Dermis blood vessel endothelial cell (primary cell): ENCODE results near the gene RGS1. TPM values are rescaled to one million over a fixed set of nuclear protein-coding genes. Genes with fewer than 3 reads are reported as not detected.

Experiments
- DNase-seq: peaks from one replicate; pipeline ENCODE4 v3.0.0; 2010
- total RNA-seq: library from RNA; depleted of rRNA; stranded (reverse); fragments of >200 nt; gene quantifications from 2 replicates; pipeline ENCODE4 v1.2.3, GENCODE V29; 2014

The RGS1 gene
- total RNA-seq, 1 donor from 2014 or later, result not detected

- DNase-seq, result no peak
These were observed 9.3 kb downstream of the RGS1 start for GRCh38 chr1:192584866-192585265.

GRCh38 chr1:192587386-192588266 is 12.1 kb downstream of the RGS1 start:
- no peak for DNase-seq

- DNase-seq, result no peak
These were observed 13.0 kb downstream of the RGS1 start for GRCh38 chr1:192588546-192588945.

GRCh38 chr1:192589813-192590212 is 14.2 kb downstream of the RGS1 start:
- no peak for DNase-seq

- DNase-seq, result no peak
These were observed 16.9 kb downstream of the RGS1 start for GRCh38 chr1:192592517-192592916.

GRCh38 chr1:192592981-192593708 is 17.6 kb downstream of the RGS1 start:
- peak; percentile 56 for DNase-seq

- DNase-seq, result no peak
These were observed 19.7 kb downstream of the RGS1 start for GRCh38 chr1:192595299-192595698.

- DNase-seq, result no peak
These were observed 23.0 kb downstream of the RGS1 start for GRCh38 chr1:192598589-192598988.

GRCh38 chr1:192600275-192600674 is 24.7 kb downstream of the RGS1 start:
- DNase-seq, result no peak

GRCh38 chr1:192601143-192601542 is 25.6 kb downstream of the RGS1 start:
- DNase-seq, result no peak

GRCh38 chr1:192601567-192601966 is 26.0 kb downstream of the RGS1 start:
- peak; percentile 13 for DNase-seq

GRCh38 chr1:192602757-192603156 is 27.2 kb downstream of the RGS1 start:
- DNase-seq, result no peak

GRCh38 chr1:192603218-192603787 is 27.7 kb downstream of the RGS1 start:
- no peak for DNase-seq

- DNase-seq, result no peak
These were observed 29.5 kb downstream of the RGS1 start for GRCh38 chr1:192604979-192605620.

GRCh38 chr1:192608671-192609070 is 33.1 kb downstream of the RGS1 start:
- no peak for DNase-seq

GRCh38 chr1:192609110-192610079 is 33.8 kb downstream of the RGS1 start:
- DNase-seq, result no peak

GRCh38 chr1:192610112-192610889 is 34.7 kb downstream of the RGS1 start:
- peak; percentile 64 for DNase-seq

GRCh38 chr1:192615055-192615454 is 39.5 kb downstream of the RGS1 start:
- DNase-seq, result no peak

- DNase-seq, result no peak
These were observed 44.6 kb downstream of the RGS1 start for GRCh38 chr1:192620071-192620635.

- DNase-seq, result no peak
These were observed 51.0 kb downstream of the RGS1 start for GRCh38 chr1:192626366-192627179.
